ENCODE data around the gene OTOS. TPM values are rescaled to one million over a fixed set of nuclear protein-coding genes. Genes with fewer than 3 reads are reported as not detected.

The OTOS gene
- total RNA-seq, 1 donor from 2014 or later, result not detected

DNA sequence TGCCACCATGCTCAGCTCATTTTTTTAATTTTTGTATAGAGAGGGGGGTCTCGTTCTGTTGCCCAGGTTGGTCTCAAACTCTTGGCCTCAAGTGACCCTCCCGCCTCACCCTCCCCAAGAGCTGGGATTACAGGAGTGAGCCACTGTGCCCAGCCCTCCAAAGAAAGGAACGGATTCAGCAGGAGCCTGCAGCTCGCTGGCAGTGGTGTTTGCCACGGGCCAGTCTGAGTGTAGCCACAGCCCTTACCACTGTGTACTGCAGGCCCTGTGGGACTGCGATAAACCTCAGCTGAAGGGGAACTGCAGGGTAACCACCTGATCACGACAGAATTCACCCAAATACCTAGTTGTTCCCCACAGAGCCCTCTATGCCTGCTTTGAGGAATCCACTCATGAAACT, 11.1 kb downstream of the OTOS start:
- intact Hi-C loops (cut with micrococcal nuclease), result no loop called here
- ATAC-seq, result no peak
- no peak for DNase-seq

DNA sequence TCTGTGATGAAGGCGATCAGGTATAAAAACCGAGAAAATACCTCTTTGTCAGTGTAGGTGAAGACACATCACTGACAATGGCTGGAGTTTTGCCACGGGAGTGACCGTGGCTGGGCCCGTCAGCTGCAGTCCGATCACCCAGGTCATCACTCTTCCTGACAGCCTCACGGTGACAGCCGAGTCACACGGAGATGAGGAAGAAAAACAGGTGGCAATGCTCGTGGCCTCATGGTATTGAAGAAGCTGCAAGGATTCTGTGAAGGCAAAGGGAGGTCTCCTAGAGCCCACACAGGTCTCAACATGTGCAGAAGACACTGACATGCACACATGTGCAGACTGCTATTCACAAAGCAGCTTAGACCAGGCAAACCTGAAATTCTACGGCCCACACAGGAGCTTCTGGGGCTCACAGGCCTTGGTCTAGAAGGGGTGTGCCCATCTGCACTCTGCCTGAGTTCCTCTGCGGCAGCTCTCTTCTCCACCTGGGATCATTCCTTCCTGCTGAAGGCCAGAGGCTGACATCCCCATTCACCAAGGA, 11.8 kb downstream of the OTOS start:
- DNase-seq, result no peak
- intact Hi-C loops (cut with micrococcal nuclease), result no loop called here
- no peak for ATAC-seq

DNA sequence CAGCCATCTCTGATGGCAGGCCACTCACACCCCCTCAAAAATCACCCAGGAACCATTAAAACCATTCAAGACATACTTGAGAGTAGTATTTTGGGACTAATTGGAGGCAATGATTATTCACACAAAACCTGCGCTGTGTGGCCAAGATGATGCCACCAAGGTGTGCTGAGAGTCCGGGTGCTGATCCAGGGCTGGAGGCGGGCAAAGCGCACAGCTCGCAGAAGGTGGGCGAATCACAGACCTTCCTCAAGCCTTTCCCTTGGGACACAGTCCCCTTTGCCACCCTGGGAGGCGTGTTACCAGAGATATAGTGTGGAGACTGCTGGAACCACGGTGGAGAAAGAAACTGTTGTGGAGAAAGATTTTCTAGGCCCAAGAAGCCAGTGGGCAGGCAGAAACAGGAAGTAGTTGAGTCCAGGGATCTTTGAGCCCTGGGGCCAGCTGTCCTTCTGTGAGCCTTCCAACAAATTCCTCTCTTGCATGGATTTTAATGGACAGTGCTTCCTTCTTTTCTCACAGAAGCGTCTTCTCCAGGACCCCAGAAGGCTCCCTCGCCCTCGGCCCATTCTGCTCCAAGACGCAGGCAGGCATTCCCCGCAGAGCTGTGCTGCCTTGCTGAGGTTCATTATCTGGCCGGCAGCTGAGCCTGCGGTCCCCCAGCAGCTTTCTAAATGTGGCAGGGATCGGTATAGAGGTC, 12.4 kb downstream of the OTOS start:
- DNase-seq (no peak), ATAC-seq (no peak)
- intact Hi-C loops (cut with micrococcal nuclease), result no loop called here

DNA sequence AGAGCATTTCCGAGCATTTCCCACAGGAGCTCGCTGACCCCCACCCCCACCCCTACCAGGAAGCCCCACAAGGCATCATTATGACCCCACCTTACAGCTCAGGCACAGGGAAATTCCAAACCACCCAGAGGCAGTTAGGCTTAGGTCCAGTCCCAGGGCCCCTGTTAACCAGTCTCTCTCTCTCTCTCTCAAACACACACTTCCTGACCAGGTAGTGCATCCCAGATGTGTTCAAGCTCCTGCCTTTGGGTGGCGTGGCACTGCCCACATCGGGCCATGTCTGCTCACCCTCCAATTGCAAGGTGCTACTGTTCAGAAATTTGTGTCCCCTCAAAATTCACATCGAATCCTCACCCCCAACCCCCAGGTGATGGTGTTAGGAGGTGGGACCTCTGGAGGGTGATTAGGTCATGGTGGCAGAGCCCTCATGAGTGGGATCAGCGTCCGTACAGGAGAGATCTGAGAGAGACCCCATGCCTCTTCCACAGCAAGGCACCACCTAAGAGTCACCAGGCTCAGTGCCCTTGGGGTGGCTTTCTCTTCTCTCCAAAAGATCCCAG, 13.2 kb downstream of the OTOS start:
- intact Hi-C loops (cut with micrococcal nuclease), result no loop called here
- DNase-seq, result no peak
- no peak for ATAC-seq

- ATAC-seq (no peak), DNase-seq (peak; percentile 8)
- intact Hi-C loops (cut with micrococcal nuclease), result no loop called here
Measured at GRCh38 chr2:240126731-240127130, 13.7 kb downstream of the OTOS start.

- DNase-seq, result no peak
- ATAC-seq, result no peak
- intact Hi-C loops (cut with micrococcal nuclease), result no loop called here
Measured at GRCh38 chr2:240125742-240126141, 14.7 kb downstream of the OTOS start.

GRCh38 chr2:240124651-240125030, 15.8 kb downstream of the OTOS start:
- DNase-seq (no peak), ATAC-seq (no peak)
- intact Hi-C loops (cut with micrococcal nuclease), result no loop called here

- no peak for ATAC-seq
- intact Hi-C loops (cut with micrococcal nuclease), result no loop called here
- DNase-seq, result no peak
Measured at GRCh38 chr2:240123821-240124650, 16.4 kb downstream of the OTOS start.

DNA sequence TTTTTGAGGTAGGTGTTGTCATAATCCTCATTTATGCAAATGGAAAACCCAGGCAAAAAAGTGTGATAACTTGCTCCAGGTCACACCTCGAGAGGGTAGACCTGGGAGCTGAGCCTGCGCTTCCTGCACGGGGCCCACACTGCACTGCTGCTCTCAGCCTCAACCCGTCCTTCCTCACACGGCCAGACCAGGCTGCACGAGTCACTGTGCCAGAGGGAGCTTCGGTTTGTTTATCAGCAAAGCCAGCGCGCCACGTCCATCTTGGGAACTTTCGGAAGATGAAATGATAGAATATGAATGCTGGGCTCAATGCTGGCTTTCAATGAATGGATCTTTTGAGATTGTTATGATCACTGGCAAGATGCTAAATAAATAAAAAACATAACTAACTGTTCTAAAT, 18.8 kb downstream of the OTOS start:
- intact Hi-C loops (cut with micrococcal nuclease), result no loop called here
- ATAC-seq, result no peak
- DNase-seq, result no peak

GRCh38 chr2:240121190-240121589, 19.3 kb downstream of the OTOS start:
- intact Hi-C loops (cut with micrococcal nuclease), result no loop called here
- DNase-seq, result no peak

GRCh38 chr2:240114233-240114632, 26.2 kb downstream of the OTOS start:
- no peak for ATAC-seq
- intact Hi-C loops (cut with micrococcal nuclease), result no loop called here
- no peak for DNase-seq

More at GRCh38 chr2:240121190-240121589, 19.3 kb downstream of the OTOS start:
- ATAC-seq, result no peak

- intact Hi-C loops (cut with micrococcal nuclease), result no loop called here
- DNase-seq, result no peak
- no peak for ATAC-seq
Measured at GRCh38 chr2:240112914-240113690, 27.4 kb downstream of the OTOS start.

DNA sequence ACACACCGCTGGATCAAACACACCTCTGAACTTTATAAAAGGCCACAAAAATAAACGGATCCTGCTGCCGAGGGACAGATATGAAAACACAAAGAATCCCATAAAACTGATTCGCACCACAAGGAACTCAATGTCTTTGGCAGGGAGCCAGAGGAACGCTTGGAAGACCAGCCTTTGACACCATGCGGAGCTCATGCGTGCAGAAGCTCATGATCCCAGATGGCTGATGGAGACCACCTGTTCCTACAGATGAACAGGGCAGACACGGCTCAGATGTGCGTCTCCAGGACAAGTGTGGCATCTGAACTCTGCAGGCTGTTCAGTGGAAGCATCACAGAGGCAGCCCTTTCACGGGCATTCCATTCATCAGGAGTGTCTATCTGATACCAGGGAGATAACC, 29.2 kb downstream of the OTOS start:
- intact Hi-C loops (cut with micrococcal nuclease), result no loop called here
- DNase-seq (no peak), ATAC-seq (no peak)

- DNase-seq (no peak), ATAC-seq (no peak)
- intact Hi-C loops (cut with micrococcal nuclease), result no loop called here
Measured at GRCh38 chr2:240109386-240109785, 31.1 kb downstream of the OTOS start.

GRCh38 chr2:240107477-240107796, 33.0 kb downstream of the OTOS start:
- intact Hi-C loops (cut with micrococcal nuclease), result no loop called here
- ATAC-seq (no peak), DNase-seq (no peak)

DNA sequence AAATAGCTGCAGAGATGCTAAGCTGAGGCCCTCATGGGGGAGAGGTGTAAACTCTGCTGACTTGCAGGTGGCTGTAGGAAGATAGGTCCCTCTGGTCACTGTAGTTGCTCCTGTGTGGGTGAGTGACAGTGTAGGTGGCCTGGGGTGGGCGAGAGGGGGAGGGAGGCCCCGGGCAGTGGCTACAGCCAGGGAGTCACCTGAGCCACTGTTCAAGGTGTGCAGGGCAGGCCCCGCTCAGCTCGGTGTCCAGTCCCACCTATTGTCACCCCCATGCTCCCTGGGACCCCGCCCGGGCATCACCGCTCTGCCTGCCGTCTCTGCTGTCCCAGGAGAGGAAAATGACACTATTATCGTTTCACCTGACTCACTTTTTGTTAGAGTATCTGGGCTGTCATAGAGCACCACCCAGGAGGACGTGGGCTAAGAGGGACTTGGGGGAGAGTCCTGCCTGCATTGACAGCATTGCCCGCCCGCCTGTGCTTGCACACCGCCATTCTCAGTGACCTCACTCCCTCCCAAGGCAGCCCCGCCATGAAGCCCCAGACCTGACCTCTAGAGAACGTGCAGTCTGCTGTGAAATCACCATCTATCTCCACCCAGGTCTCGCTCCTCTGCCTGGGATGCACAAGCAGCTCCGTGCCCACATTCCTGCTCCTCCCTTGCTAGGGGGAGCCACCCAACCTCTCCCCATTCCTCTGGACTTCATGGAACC, 33.5 kb downstream of the OTOS start:
- DNase-seq (no peak), ATAC-seq (no peak)
- intact Hi-C loops (cut with micrococcal nuclease), result no loop called here

- DNase-seq, result no peak
- intact Hi-C loops (cut with micrococcal nuclease), result no loop called here
- no peak for ATAC-seq
Measured at GRCh38 chr2:240105982-240106381, 34.5 kb downstream of the OTOS start.

- no peak for DNase-seq
- intact Hi-C loops (cut with micrococcal nuclease), result no loop called here
- no peak for ATAC-seq
Measured at GRCh38 chr2:240103136-240103535, 37.3 kb downstream of the OTOS start.

DNA sequence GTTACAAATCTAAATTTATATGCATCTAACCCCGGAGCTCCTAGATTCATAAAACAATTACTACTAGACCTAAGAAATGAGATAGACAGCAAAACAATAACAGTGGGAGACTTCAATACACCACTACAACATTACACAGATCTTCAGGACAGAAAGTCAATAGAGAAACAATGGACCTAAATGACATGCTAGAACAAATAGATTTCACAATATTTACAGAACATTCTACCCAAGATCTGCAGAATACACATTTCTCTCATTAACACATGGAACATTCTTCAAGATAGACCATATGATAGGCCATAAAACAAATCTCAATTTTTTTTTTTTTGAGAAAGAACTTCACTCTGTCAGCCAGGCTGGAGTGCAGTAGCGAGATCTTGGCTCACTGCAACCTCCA, 42.1 kb downstream of the OTOS start:
- intact Hi-C loops (cut with micrococcal nuclease), result no loop called here
- ATAC-seq (no peak), DNase-seq (no peak)
